ENCODE results near the gene VPS39. TPM values are rescaled to one million over a fixed set of nuclear protein-coding genes. Genes with fewer than 3 reads are reported as not detected.

The VPS39 gene
- total RNA-seq, 1 experiment from 2014 or later: 46.9 TPM

GRCh38 chr15:42108806-42109205 lies 99.3 kb downstream of the VPS39 start:
- no peaks in the 10 kb centered on the region for H3K36me3 ChIP-seq (ENCODE audit: insufficient read depth, low read length, poor library complexity, severe bottlenecking)
- no TSS peak for BruUV-seq (replicated peaks)
- H3K4me3 ChIP-seq (ENCODE audit: low read depth, low read length, poor library complexity, severe bottlenecking): no peak overlapping the region
- DNase-seq (ENCODE audit: low spot score): no peak
- POLR2A ChIA-PET (ENCODE audit: low non-redundant PET): no interaction called here
- TF ChIP-seq EZH2 (IDR thresholded peaks at IDR 0.05; ENCODE audit: borderline replicate concordance, low read depth, low read length, poor library complexity, severe bottlenecking) (no peak), CTCF (conservative IDR thresholded peaks at IDR 0.05; ENCODE audit: low read depth, low read length) (no peak)
- no peaks in the 10 kb centered on the region for H3K27me3 ChIP-seq (replicated peaks; ENCODE audit: insufficient read depth, low read depth, low read length, poor library complexity)
- CTCF ChIA-PET: no interaction called here
- no peak overlapping the region for H3K27ac ChIP-seq (ENCODE audit: low read depth, low read length, poor library complexity, severe bottlenecking)
- intact Hi-C loops (cut with micrococcal nuclease; ENCODE audit: unreplicated experiment): no loop called here
- H3K4me1 ChIP-seq (ENCODE audit: insufficient read depth, low read length, poor library complexity, severe bottlenecking): peaks cover 6% of the 10 kb centered on the region
- no peaks in the 10 kb centered on the region for H3K9me3 ChIP-seq (ENCODE audit: low read depth, low read length, poor library complexity, severe bottlenecking)

Small RNA genes within 50 kb of the gene (microRNA-seq; reads per million reads assigned to microRNA genes)
- 161 reads per million, percentile 68 among the genes with 10 or more reads in this experiment for gene MIR627

Other genes starting within 250 kb of the VPS39 start
- gene EHD4, start 235.7 kb downstream of the VPS39 start, total RNA-seq (2021): 27.3 and 29.4 TPM in 2 replicates
- not detected in 2 replicates for gene PLA2G4E, start 187.3 kb downstream of the VPS39 start, total RNA-seq (2021)
- gene PLA2G4D, start 113.7 kb downstream of the VPS39 start, total RNA-seq (2021): not detected in 2 replicates
- not detected in 2 replicates for gene PLA2G4F, start 51.7 kb downstream of the VPS39 start, total RNA-seq (2021)
- 23.7 and 28.2 TPM in 2 replicates for gene GANC, start 64.9 kb upstream of the VPS39 start, total RNA-seq (2021)
- 46.0 and 53.4 TPM in 2 replicates for gene TMEM87A, start 65.1 kb upstream of the VPS39 start, total RNA-seq (2021)
- 0.54 and 0.55 TPM in 2 replicates for gene CAPN3, start 151.2 kb upstream of the VPS39 start, total RNA-seq (2021)